ENCODE results near the gene ENKUR.

GRCh38 chr10:24991298-24991697 lies 24.7 kb downstream of the ENKUR start:
- TF ChIP-seq CTCF (IDR thresholded peaks at IDR 0.05; ENCODE audit: insufficient read depth, low read length, poor library complexity, severe bottlenecking), result no peak
- no peak for TF ChIP-seq EZH2phosphoT487 (conservative IDR thresholded peaks at IDR 0.05; ENCODE audit: low read length)

Measured in SU-DHL-6 (cell line).